HG03025 (cell line): ENCODE data around the gene MLEC.

Source experiments
- ATAC-seq: cut with Tn5 transposase; IDR thresholded peaks from one replicate; pipeline ENCODE4 v1.9.1; 2021; ENCODE audit warnings: mild to moderate bottlenecking, moderate library complexity; ENCODE audit not compliant: unreplicated experiment, low FRiP score

Gene MLEC

GRCh38 chr12:120739031-120739762, 52.2 kb downstream of the MLEC start:
- no peak for ATAC-seq

GRCh38 chr12:120739821-120740613, 53.1 kb downstream of the MLEC start:
- ATAC-seq = no peak

GRCh38 chr12:120740871-120741270, 53.9 kb downstream of the MLEC start:
- ATAC-seq = no peak

GRCh38 chr12:120741476-120742421, 54.8 kb downstream of the MLEC start:
- ATAC-seq = no peak

- ATAC-seq = no peak
Measured at GRCh38 chr12:120744922-120745493, 58.1 kb downstream of the MLEC start.

DNA sequence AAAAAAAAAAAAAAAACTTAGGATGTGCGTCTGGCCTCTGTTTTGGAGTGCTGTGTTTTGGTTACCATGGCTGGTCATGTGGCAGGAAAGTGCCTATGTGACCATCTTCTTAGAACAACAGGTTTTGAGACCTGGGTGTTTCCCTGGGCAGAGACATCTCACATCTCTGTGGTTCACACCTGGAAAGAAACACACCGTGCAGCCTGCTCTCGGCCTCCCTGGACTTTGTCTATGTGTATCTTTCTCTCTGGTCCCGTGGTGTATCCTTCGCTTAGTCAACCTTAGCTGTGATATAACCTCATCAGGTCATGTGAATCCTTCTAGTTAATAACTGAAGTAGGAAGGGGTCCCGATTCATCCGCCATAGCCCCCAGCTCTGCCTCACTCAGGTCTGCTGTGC, 61.3 kb downstream of the MLEC start:
- no peak for ATAC-seq

DNA sequence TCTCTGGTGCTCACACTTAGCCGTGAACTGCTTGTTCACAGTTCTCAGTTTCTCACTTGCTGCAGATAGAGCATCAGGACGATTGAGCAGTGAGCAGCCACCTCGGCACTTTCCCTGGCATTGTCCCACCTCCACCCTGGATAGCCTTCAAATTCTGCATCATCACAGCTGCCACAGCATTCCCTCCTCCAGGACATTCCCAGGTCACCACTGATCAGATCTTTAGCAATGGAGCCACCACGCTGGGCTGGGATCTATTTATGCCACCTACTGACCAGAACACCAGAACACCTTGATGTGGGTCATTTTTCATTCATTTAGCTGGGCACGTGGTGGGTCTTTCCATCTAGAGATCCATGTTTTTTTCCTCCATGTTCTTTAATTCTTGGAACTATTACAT, 62.3 kb downstream of the MLEC start:
- no peak for ATAC-seq

- no peak for ATAC-seq
Measured at GRCh38 chr12:120750806-120751205, 63.9 kb downstream of the MLEC start.

DNA sequence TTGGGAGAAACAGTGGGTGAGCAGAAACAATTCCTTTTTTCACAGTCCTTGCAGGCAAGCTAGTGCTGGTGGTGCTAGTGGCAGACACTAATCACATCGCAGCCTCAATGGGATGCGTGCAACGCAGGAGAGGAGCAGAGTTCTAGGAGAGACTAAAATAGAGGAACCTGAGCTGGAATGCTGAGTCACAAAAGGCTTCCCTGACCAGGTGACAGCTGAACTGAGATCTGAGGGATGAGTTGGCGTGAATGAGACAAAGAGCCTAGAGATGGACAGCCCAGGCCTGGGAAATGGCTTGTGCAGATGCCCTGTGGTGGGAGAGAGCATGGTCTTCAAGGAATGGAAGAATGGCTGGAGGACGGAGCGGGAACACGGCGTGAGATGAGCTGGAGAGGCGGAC, 64.4 kb downstream of the MLEC start:
- ATAC-seq = no peak
